K562 (cell line): ENCODE results near the gene RALY. TPM values are rescaled to one million over a fixed set of nuclear protein-coding genes. Genes with fewer than 3 reads are reported as not detected.

ENCODE experiments used
- CHD2 ChIP-seq: IDR thresholded peaks from 2 replicates; pipeline ENCODE4 v1.6.1; 2011; ENCODE audit warnings: low read depth, low read length
- GABPA ChIP-seq: fragments of 200-800 bp; sonication (Bioruptor generic); conservative IDR thresholded peaks from 2 replicates; pipeline ENCODE4 v1.6.1; 2016; ENCODE audit warnings: low read depth, missing genetic modification characterization, missing compliant biosample characterization
- MXD1 ChIP-seq: fragments of 250-450 bp; sonication (Bioruptor Pico); IDR thresholded peaks from 2 replicates; pipeline ENCODE4 v1.8.0; 2021; ENCODE audit warnings: borderline replicate concordance, mild to moderate bottlenecking, moderate library complexity; ENCODE audit not compliant: poor library complexity, severe bottlenecking
- MXI1 ChIP-seq: IDR thresholded peaks from 2 replicates; pipeline ENCODE4 v1.6.1; 2011; ENCODE audit warnings: low read depth, mild to moderate bottlenecking, improper control_type of control experiment, low read length
- NFIC ChIP-seq: fragments of 450-650 bp; IDR thresholded peaks from 2 replicates; pipeline ENCODE4 v1.6.1; 2017; ENCODE audit warnings: mild to moderate bottlenecking, inconsistent platforms
- RCOR1 ChIP-seq, 2 experiments: IDR thresholded peaks; 2 replicates each; pipeline ENCODE4 v1.6.1; 2012; ENCODE audit warnings: low read depth in 2 of 2, low read length in 2 of 2, borderline replicate concordance in 1 of 2, improper control_type of control experiment in 1 of 2
- ZNF133 ChIP-seq: fragments of 250-450 bp; sonication (Bioruptor Pico); IDR thresholded peaks from 2 replicates; pipeline ENCODE4 v1.4.0; 2020; ENCODE audit warnings: mild to moderate bottlenecking
- ZNF224 ChIP-seq: sonication (generic); formaldehyde crosslinking; IDR thresholded peaks from 2 replicates; pipeline ENCODE4 v1.8.0; 2022; ENCODE audit warnings: mild to moderate bottlenecking, missing genetic modification reagents
- ZNF324 ChIP-seq: fragments of 250-450 bp; sonication (Bioruptor Pico); IDR thresholded peaks from 2 replicates; pipeline ENCODE4 v1.4.0; 2020; ENCODE audit warnings: mild to moderate bottlenecking
- ZNF449 ChIP-seq: fragments of 250-450 bp; sonication (Bioruptor Pico); IDR thresholded peaks from 2 replicates; pipeline ENCODE4 v1.8.0; 2022; ENCODE audit warnings: moderate library complexity, mild to moderate bottlenecking, inconsistent platforms
- ZNF518B ChIP-seq: fragments of 250-450 bp; sonication (Bioruptor Pico); IDR thresholded peaks from 2 replicates; pipeline ENCODE4 v1.5.0; 2021; ENCODE audit warnings: mild to moderate bottlenecking, moderate library complexity
- polyA plus RNA-seq, 8 experiments: library from polyadenylated mRNA; depleted of rRNA in 4 of 8; stranded (reverse) in 5 of 8; unstranded in 3 of 8; fragments of >200 nt; fragmentation: Nextera tagmentation in 2 of 8; fragmentation: Illumina TruSeq in 1 of 8; extraction: Ambion mirVana in 2 of 8; extraction: Trizol in 1 of 8; gene quantifications; 2 replicates each; pipeline versions ENCODE4 v1.2.1 to v1.2.3, GENCODE V29; 2011 to 2014; ENCODE audit warnings: inconsistent platforms in 1 of 8, missing spikeins in 1 of 8
- total RNA-seq, 7 experiments: library from RNA; depleted of rRNA in 6 of 7; stranded (reverse); fragments of >200 nt in 6 of 7; fragmentation: Illumina TruSeq in 2 of 7; extraction: Trizol in 2 of 7; gene quantifications; 2 replicates each; pipeline versions ENCODE4 v1.2.1 to v1.2.3, GENCODE V29; 2011 to 2021; ENCODE audit warnings: low replicate concordance in 1 of 7
- TF ChIP-seq, protein P1 (sequence below): fragments of 450-650 bp; formaldehyde crosslinking; IDR thresholded peaks from 2 replicates; pipeline ENCODE4 v1.4.0; 2020; ENCODE audit warnings: mild to moderate bottlenecking, moderate library complexity
- TF ChIP-seq, protein P2 (sequence below): sonication (generic); formaldehyde crosslinking; IDR thresholded peaks from 2 replicates; pipeline ENCODE4 v1.8.1; 2022; ENCODE audit warnings: missing genetic modification reagents
- TF ChIP-seq, protein P3 (sequence below): sonication (generic); formaldehyde crosslinking; IDR thresholded peaks from 2 replicates; pipeline ENCODE4 v1.8.1; 2023; ENCODE audit warnings: mild to moderate bottlenecking, missing genetic modification reagents
- TF ChIP-seq, protein P4 (sequence below): fragments of 200-800 bp; sonication (Bioruptor generic); IDR thresholded peaks from 2 replicates; pipeline ENCODE4 v1.6.1; 2017; ENCODE audit warnings: missing genetic modification characterization, missing compliant biosample characterization

RALY gene
- total and polyA plus RNA-seq, 9 of the 15 experiments (the other 6 are each of a cell fraction or from before 2014, with no cell fraction given), result 0.80 to 207 (median 128) TPM

DNA sequence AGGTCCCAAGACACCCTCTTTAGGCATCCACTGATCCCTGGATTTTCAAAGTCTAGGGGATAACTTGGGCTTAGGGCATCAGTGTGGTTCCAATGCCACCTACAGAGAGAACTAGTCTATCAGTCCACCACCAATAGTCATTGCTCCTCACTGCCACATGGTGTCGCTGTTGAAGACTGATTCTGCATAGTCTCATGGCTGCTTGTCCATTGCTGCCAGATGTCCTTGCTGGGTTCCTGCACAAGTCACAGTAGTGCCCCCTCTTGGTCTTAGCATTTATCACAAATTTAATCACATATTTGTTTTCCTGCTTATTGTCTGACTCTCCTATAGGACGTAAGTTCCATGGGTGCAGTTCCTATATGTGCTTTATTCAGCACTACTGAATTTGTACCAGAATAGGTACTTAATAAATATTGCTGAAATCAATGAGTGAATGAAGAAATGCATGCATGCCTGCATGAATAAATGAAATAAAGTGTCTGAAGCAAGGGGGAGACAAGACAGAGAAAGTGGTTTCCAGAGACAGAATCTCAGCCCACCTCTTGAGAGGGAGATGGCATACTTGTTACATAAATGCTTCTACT lies 45.9 kb upstream of the RALY start (continued):
- TF ChIP-seq, protein P1, sequence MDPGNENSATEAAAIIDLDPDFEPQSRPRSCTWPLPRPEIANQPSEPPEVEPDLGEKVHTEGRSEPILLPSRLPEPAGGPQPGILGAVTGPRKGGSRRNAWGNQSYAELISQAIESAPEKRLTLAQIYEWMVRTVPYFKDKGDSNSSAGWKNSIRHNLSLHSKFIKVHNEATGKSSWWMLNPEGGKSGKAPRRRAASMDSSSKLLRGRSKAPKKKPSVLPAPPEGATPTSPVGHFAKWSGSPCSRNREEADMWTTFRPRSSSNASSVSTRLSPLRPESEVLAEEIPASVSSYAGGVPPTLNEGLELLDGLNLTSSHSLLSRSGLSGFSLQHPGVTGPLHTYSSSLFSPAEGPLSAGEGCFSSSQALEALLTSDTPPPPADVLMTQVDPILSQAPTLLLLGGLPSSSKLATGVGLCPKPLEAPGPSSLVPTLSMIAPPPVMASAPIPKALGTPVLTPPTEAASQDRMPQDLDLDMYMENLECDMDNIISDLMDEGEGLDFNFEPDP (CRISPR knock-in tag), result no peak
- TF ChIP-seq GABPA (no peak), MXD1 (no peak), ZNF449 (CRISPR knock-in tag) (no peak), RCOR1 (IDR thresholded peaks at IDR 0.05; ENCODE audit: borderline replicate concordance in 1 of 2, low read depth in 2 of 2, low read length in 2 of 2) (peak in 1 of 2 experiments; percentile 67; a peak in 1 of 4 replicates), MXI1 (no peak), NFIC (0 out of 2 replicates have a peak, but pooled peaks have one; percentile 47), CHD2 (no peak), ZNF133 (no peak), ZNF224 (CRISPR knock-in tag) (no peak), ZNF324 (CRISPR knock-in tag) (no peak), ZNF518B (no peak)
- TF ChIP-seq, protein P2, sequence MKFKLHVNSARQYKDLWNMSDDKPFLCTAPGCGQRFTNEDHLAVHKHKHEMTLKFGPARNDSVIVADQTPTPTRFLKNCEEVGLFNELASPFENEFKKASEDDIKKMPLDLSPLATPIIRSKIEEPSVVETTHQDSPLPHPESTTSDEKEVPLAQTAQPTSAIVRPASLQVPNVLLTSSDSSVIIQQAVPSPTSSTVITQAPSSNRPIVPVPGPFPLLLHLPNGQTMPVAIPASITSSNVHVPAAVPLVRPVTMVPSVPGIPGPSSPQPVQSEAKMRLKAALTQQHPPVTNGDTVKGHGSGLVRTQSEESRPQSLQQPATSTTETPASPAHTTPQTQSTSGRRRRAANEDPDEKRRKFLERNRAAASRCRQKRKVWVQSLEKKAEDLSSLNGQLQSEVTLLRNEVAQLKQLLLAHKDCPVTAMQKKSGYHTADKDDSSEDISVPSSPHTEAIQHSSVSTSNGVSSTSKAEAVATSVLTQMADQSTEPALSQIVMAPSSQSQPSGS (CRISPR knock-in tag), result no peak
- TF ChIP-seq, protein P3, sequence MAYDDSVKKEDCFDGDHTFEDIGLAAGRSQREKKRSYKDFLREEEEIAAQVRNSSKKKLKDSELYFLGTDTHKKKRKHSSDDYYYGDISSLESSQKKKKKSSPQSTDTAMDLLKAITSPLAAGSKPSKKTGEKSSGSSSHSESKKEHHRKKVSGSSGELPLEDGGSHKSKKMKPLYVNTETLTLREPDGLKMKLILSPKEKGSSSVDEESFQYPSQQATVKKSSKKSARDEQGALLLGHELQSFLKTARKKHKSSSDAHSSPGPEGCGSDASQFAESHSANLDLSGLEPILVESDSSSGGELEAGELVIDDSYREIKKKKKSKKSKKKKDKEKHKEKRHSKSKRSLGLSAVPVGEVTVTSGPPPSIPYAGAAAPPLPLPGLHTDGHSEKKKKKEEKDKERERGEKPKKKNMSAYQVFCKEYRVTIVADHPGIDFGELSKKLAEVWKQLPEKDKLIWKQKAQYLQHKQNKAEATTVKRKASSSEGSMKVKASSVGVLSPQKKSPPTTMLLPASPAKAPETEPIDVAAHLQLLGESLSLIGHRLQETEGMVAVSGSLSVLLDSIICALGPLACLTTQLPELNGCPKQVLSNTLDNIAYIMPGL (CRISPR knock-in tag), result no peak
- TF ChIP-seq, protein P4, sequence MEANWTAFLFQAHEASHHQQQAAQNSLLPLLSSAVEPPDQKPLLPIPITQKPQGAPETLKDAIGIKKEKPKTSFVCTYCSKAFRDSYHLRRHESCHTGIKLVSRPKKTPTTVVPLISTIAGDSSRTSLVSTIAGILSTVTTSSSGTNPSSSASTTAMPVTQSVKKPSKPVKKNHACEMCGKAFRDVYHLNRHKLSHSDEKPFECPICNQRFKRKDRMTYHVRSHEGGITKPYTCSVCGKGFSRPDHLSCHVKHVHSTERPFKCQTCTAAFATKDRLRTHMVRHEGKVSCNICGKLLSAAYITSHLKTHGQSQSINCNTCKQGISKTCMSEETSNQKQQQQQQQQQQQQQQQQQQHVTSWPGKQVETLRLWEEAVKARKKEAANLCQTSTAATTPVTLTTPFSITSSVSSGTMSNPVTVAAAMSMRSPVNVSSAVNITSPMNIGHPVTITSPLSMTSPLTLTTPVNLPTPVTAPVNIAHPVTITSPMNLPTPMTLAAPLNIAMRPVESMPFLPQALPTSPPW (CRISPR knock-in tag), result no peak
